ENCODE results near the gene STX1B.
A peak's percentile ranks its signal among the peaks of the same experiment; 100 is the strongest.

STX1B gene

GRCh38 chr16:30996324-30996984 lies 14.0 kb downstream of the STX1B start:
- peak; percentile 30 for DNase-seq (ENCODE audit: low read depth)

- DNase-seq (ENCODE audit: low read depth), result no peak
Measured at GRCh38 chr16:30995927-30996323, 14.5 kb downstream of the STX1B start.

- DNase-seq (ENCODE audit: low read depth), result no peak
Measured at GRCh38 chr16:30992931-30993816, 17.3 kb downstream of the STX1B start.

GRCh38 chr16:30992276-30992780 lies 18.1 kb downstream of the STX1B start:
- DNase-seq (ENCODE audit: low read depth), result no peak

GRCh38 chr16:30991052-30991451 lies 19.4 kb downstream of the STX1B start:
- no peak for DNase-seq (ENCODE audit: low read depth)

- DNase-seq (ENCODE audit: low read depth), result no peak
Measured at GRCh38 chr16:30990105-30990504, 20.3 kb downstream of the STX1B start.

- no peak for DNase-seq (ENCODE audit: low read depth)
Measured at GRCh38 chr16:30989469-30990047, 20.9 kb downstream of the STX1B start.

GRCh38 chr16:30987581-30988190 lies 22.8 kb downstream of the STX1B start:
- DNase-seq (ENCODE audit: low read depth), result no peak

GRCh38 chr16:30986129-30986991 lies 24.1 kb downstream of the STX1B start:
- DNase-seq (ENCODE audit: low read depth), result no peak

GRCh38 chr16:30985401-30986128 lies 24.9 kb downstream of the STX1B start:
- DNase-seq (ENCODE audit: low read depth), result peak; percentile 20

- peak; percentile 66 for DNase-seq (ENCODE audit: low read depth)
Measured at GRCh38 chr16:30984669-30985400, 25.6 kb downstream of the STX1B start, which contains the start of gene HSD3B7. TSS of gene HSD3B7 (plus strand) at chr16:30985207. CDS start at chr16:30985659, 452 bp downstream.

GRCh38 chr16:30983898-30984610 lies 26.4 kb downstream of the STX1B start:
- no peak for DNase-seq (ENCODE audit: low read depth)

GRCh38 chr16:30983289-30983889 lies 27.0 kb downstream of the STX1B start:
- DNase-seq (ENCODE audit: low read depth), result no peak

GRCh38 chr16:30982548-30983288 lies 27.7 kb downstream of the STX1B start:
- DNase-seq (ENCODE audit: low read depth), result peak; percentile 35

GRCh38 chr16:30980959-30981358 lies 29.5 kb downstream of the STX1B start:
- no peak for DNase-seq (ENCODE audit: low read depth)

GRCh38 chr16:30980434-30980833 lies 30.0 kb downstream of the STX1B start:
- DNase-seq (ENCODE audit: low read depth), result no peak

- DNase-seq (ENCODE audit: low read depth), result no peak
Measured at GRCh38 chr16:30980023-30980371, 30.4 kb downstream of the STX1B start.

Data from fibroblast of gingiva (primary cell).